Stimulated activated CD4-positive, alpha-beta T cell treated with anti-CD3 and anti-CD28 coated beads, Interleukin-12 subunit alpha, Interleukin-12 subunit beta, amount 100 ng/mL, for 48 hours (primary cell): Measurements from ENCODE around the gene PMAIP1.
A peak's percentile ranks its signal among the peaks of the same experiment; 100 is the strongest.

Experiments
- DNase-seq, 3 donors: peaks; one replicate each; pipeline ENCODE4 v3.0.0-alpha.2; 2020; ENCODE audit warnings: low read depth in 2 of 3, low spot score in 1 of 3

PMAIP1 gene

GRCh38 chr18:59911600-59911999 lies 11.8 kb downstream of the PMAIP1 start:
- DNase-seq: no peak

GRCh38 chr18:59912007-59912550 lies 12.3 kb downstream of the PMAIP1 start:
- DNase-seq: no peak

- no peak for DNase-seq
Measured at GRCh38 chr18:59915606-59916005, 15.8 kb downstream of the PMAIP1 start.

GRCh38 chr18:59916746-59917145 lies 16.9 kb downstream of the PMAIP1 start:
- DNase-seq: no peak

GRCh38 chr18:59917422-59917821 lies 17.6 kb downstream of the PMAIP1 start:
- DNase-seq: no peak

GRCh38 chr18:59918320-59918755 lies 18.5 kb downstream of the PMAIP1 start:
- DNase-seq: no peak

GRCh38 chr18:59918997-59919396 lies 19.2 kb downstream of the PMAIP1 start:
- no peak for DNase-seq

GRCh38 chr18:59921384-59921891 lies 21.6 kb downstream of the PMAIP1 start:
- peak; percentile 42 to 53 (median 49) for DNase-seq

- DNase-seq: no peak
Measured at GRCh38 chr18:59923539-59924196, 23.9 kb downstream of the PMAIP1 start.

- no peak for DNase-seq
Measured at GRCh38 chr18:59926131-59926530, 26.3 kb downstream of the PMAIP1 start.

- DNase-seq: peak; percentile 32 to 60 (median 48)
Measured at GRCh38 chr18:59927246-59927825, 27.5 kb downstream of the PMAIP1 start.

GRCh38 chr18:59928201-59928600 lies 28.4 kb downstream of the PMAIP1 start:
- no peak for DNase-seq

- DNase-seq: peak in 1 of 3 donors; percentile 17
Measured at GRCh38 chr18:59929621-59930295, 30.0 kb downstream of the PMAIP1 start.

GRCh38 chr18:59932401-59932800 lies 32.6 kb downstream of the PMAIP1 start:
- no peak for DNase-seq

- no peak for DNase-seq
Measured at GRCh38 chr18:59938676-59939075, 38.9 kb downstream of the PMAIP1 start.

GRCh38 chr18:59939127-59939526 lies 39.3 kb downstream of the PMAIP1 start:
- no peak for DNase-seq

GRCh38 chr18:59940068-59940467 lies 40.3 kb downstream of the PMAIP1 start:
- DNase-seq: no peak

GRCh38 chr18:59941331-59941730 lies 41.5 kb downstream of the PMAIP1 start:
- DNase-seq: no peak

GRCh38 chr18:59942601-59943000 lies 42.8 kb downstream of the PMAIP1 start:
- DNase-seq: no peak

- DNase-seq: no peak
Measured at GRCh38 chr18:59945544-59945943, 45.7 kb downstream of the PMAIP1 start.

GRCh38 chr18:59950215-59950944 lies 50.6 kb downstream of the PMAIP1 start:
- peak in 1 of 3 donors; percentile 12 for DNase-seq
